ENCODE results near the gene P2RX4. TPM values are rescaled to one million over a fixed set of nuclear protein-coding genes. Genes with fewer than 3 reads are reported as not detected.
A peak's percentile ranks its signal among the peaks of the same experiment; 100 is the strongest.

P2RX4 gene
- total RNA-seq, 3 donors from 2014 or later = 83.6 to 194 (median 132) TPM

DNA sequence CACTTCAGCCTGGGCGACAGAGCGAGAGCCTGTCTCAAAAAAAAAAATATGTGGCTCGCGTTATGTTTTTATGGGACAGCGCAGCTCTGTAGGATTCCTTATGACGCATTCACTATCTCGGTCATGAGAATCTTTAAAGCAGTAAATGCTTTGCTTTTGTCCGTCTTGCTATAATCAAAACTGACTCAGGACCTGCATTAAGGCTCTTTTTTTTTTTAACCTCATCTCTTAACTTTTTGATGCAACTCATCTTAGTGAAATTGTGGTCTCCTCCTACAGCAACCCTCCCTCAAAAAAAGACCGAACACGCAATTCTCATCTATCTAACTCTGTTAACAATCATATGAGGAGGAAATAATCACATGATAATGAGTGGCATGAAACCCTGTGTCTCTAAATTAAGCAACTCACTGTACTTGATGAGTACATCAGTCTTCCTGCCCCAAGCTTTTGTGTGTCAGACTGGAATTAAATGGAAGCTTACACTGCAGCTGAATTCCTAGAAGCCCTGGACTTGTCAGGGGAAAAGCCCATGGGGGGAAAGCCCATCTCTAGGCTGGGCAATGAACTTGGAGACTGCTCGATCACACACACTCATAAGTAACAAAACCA is 4.3 kb downstream of the P2RX4 start:
- Histone ChIP-seq H3K9me3 (no peaks in the 10 kb centered on the region), H3K36me3 (ENCODE audit: low read depth) (no peaks in the 10 kb centered on the region), H3K4me1 (ENCODE audit: low read depth) (peaks cover 43% of the 10 kb centered on the region), H3K4me3 (no peak overlapping the region)
- TF ChIP-seq, protein P1, sequence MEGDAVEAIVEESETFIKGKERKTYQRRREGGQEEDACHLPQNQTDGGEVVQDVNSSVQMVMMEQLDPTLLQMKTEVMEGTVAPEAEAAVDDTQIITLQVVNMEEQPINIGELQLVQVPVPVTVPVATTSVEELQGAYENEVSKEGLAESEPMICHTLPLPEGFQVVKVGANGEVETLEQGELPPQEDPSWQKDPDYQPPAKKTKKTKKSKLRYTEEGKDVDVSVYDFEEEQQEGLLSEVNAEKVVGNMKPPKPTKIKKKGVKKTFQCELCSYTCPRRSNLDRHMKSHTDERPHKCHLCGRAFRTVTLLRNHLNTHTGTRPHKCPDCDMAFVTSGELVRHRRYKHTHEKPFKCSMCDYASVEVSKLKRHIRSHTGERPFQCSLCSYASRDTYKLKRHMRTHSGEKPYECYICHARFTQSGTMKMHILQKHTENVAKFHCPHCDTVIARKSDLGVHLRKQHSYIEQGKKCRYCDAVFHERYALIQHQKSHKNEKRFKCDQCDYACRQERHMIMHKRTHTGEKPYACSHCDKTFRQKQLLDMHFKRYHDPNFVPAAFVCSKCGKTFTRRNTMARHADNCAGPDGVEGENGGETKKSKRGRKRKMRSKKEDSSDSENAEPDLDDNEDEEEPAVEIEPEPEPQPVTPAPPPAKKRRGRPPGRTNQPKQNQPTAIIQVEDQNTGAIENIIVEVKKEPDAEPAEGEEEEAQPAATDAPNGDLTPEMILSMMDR (IDR thresholded peaks at IDR 0.05) = no peak
- ATAC-seq (no peak), DNase-seq (no peak)
- intact Hi-C loops (cut with DNase I, micrococcal nuclease) = no loop called here

DNA sequence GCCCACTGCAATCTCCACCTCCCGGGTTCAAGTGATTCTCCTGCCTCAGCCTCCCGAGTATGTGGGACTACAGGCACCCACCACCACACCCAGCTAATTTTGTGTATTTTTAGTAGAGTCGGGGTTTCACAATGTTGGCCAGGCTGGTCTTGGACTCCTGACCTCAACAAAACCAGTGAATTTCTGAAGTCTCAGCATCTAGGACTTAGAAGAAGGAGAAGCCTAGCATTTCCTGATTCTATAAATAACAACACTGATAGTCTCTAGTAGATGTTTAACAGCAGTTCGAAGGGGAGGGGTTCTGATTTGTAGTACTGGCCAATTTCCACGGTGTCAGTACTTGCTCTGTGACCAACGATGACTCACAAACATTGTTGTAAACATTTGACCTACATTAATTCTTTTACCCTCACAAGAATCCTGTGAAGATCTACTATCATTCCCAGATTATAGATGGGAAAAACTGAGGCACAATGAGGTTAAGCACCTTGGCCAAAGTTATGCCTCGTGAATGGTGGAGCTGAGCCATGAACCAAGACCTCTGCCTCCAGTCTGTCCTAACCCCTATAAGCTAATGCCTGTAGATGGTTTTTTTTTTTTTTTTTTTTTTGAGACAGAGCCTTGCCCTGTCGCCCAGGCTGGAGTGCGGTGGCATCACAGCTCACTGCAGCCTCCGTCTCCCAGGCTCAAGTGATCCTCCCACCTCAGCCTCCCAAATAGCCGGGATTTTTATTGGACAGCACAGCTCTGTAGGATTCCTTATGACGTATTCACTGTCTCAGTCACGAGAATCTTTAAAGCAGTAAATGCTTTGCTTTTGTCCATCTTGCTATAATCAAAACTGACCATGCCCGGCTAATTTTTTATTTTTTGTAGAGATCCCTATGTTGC is 5.2 kb downstream of the P2RX4 start:
- peaks cover 43% of the 10 kb centered on the region for H3K4me1 ChIP-seq (ENCODE audit: low read depth)
- H3K36me3 ChIP-seq (ENCODE audit: low read depth) = no peaks in the 10 kb centered on the region
- ATAC-seq (peak; percentile 67), DNase-seq (peak in 1 of 3 donors; percentile 73)
- intact Hi-C loops (cut with DNase I, micrococcal nuclease) = no loop called here
- H3K9me3 ChIP-seq = no peaks in the 10 kb centered on the region
- no peak overlapping the region for H3K4me3 ChIP-seq
- TF ChIP-seq, protein P1 (IDR thresholded peaks at IDR 0.05) = no peak

DNA sequence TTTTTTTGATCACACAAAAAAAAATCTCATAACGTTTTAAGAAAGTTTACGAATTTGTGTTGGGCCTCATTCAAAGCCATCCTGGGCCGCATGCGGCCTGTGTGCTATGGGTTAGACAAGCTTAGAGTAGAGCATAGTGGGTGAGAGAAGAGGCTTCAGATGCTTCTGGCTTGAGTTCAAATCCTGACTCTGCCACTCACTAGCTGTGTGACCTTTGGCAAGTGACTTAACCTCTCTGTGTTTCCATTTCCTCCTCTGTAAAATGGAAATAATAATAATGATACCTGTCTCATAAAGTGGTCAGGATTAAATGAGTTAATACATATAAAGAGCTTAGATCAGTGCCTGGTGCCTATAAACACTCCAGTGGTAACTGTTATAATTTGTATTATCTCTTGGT is 6.2 kb downstream of the P2RX4 start:
- TF ChIP-seq, protein P1 (IDR thresholded peaks at IDR 0.05) = no peak
- DNase-seq = no peak
- Histone ChIP-seq H3K4me3 (no peak overlapping the region), H3K9me3 (no peaks in the 10 kb centered on the region), H3K4me1 (ENCODE audit: low read depth) (peaks cover 39% of the 10 kb centered on the region), H3K36me3 (ENCODE audit: low read depth) (no peaks in the 10 kb centered on the region)
- ATAC-seq = no peak
- intact Hi-C loops (cut with DNase I, micrococcal nuclease) = no loop called here

- DNase-seq (peak; percentile 69 to 80 (median 70)), ATAC-seq (peak; percentile 65)
- intact Hi-C loops (cut with DNase I, micrococcal nuclease) = no loop called here
- TF ChIP-seq, protein P1 (IDR thresholded peaks at IDR 0.05) = no peak
- no peaks in the 10 kb centered on the region for H3K36me3 ChIP-seq (ENCODE audit: low read depth)
- peaks cover 35% of the 10 kb centered on the region for H3K4me1 ChIP-seq (ENCODE audit: low read depth)
- H3K9me3 ChIP-seq = no peaks in the 10 kb centered on the region
- H3K4me3 ChIP-seq = no peak overlapping the region
Observed at GRCh38 chr12:121217063-121217462, 7.1 kb downstream of the P2RX4 start.

DNA sequence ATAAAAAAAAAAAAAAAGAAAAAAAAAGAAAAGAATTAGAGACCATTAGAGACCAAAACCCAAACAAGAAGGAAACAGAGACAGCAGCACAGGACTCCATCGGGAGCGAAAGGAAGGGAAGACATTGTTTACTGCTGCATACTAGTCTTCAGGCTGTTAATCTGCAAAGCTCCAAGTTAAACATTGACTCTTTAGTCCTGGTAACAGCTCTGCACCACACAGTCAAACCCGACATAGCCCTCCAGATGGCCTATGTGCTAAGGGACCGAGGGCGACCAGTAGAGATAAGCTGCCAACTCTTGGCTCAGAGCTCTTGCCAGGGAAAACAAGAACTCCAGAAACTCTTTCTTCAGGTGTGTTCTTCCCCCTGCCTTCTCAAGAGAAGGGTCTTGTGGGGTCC is 7.8 kb downstream of the P2RX4 start:
- intact Hi-C loops (cut with DNase I, micrococcal nuclease) = no loop called here
- Histone ChIP-seq H3K9me3 (no peaks in the 10 kb centered on the region), H3K36me3 (ENCODE audit: low read depth) (no peaks in the 10 kb centered on the region), H3K4me1 (ENCODE audit: low read depth) (peaks cover 37% of the 10 kb centered on the region), H3K4me3 (no peak overlapping the region)
- DNase-seq (peak in 2 of 3 donors; percentile 54 to 65), ATAC-seq (peak; percentile 80)
- TF ChIP-seq, protein P1 (IDR thresholded peaks at IDR 0.05) = no peak

All from mucosa of descending colon (tissue), 3 donors.